Measurements from ENCODE around the gene ITGA5.
A peak's percentile ranks its signal among the peaks of the same experiment; 100 is the strongest.

Gene ITGA5

DNA sequence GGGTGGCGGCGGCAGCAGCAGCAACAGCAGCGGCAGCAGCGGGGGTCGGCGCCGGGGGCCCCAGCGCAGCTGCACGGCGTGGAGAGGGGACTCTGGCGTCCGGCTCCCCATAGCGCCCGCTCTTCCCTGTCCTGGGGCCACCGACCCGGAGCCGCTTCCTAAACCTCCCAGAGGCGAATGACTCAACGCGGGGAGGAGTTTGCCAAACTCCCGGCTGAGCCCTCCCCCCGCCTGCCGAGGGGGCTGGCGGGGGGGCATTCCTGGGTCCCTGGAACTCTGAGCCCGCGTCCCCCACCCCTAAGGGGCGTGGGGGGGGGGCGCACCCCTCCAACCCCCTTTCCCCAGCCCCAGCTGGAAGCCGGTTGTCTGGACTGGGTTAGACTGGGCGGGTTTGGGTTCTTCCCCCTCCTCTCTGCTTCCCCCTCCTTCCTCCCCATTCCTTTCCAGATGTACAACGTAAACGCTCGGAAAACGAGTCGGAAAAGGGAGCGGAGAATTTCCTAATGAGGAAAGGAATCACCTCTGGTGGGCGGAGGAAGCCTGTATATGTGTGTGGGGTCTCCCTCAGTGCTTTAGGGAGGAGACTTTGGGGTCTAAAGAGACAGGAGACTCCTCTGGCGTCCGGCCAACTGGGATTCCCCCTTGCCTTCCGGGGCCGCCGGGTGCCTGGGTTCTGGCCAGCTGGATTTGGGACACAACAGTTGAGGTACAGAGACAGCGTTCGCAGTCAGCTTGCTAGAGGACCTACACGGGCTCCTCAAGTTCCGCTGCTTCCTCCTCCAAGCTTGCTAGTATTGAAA is at the start of gene ITGA5:
ITGA5 (minus strand) TSS at position 179 of the 800 bp plus-strand sequence; CDS start at position 111, 68 bp downstream.
- peaks cover 13% of the 10 kb centered on the region for H3K27me3 Mint-ChIP-seq
- peak within 1 kb of the TSS; percentile 77 for H3K27ac Mint-ChIP-seq
- H3K36me3 Mint-ChIP-seq: no peaks in the 10 kb centered on the region
- H3K4me3 Mint-ChIP-seq: peak within 1 kb of the TSS; percentile 82
- ATAC-seq (ENCODE audit: low read depth) (peak; percentile 37), DNase-seq (ENCODE audit: low spot score in 2 of 2) (peak; percentile 17 to 35)
- peaks cover 36% of the 10 kb centered on the region for H3K4me1 Mint-ChIP-seq
- H3K9me3 Mint-ChIP-seq: no peaks in the 10 kb centered on the region

GRCh38 chr12:54465857-54466523 is 46.9 kb upstream of the ITGA5 start:
- no peaks in the 10 kb centered on the region for H3K27me3 Mint-ChIP-seq
- ATAC-seq (ENCODE audit: low read depth) (no peak), DNase-seq (ENCODE audit: low spot score in 2 of 2) (no peak)
- no peaks in the 10 kb centered on the region for H3K9me3 Mint-ChIP-seq
- H3K4me3 Mint-ChIP-seq: no peak overlapping the region
- H3K36me3 Mint-ChIP-seq: no peaks in the 10 kb centered on the region
- no peak overlapping the region for H3K27ac Mint-ChIP-seq
- H3K4me1 Mint-ChIP-seq: peaks cover 2% of the 10 kb centered on the region

DNA sequence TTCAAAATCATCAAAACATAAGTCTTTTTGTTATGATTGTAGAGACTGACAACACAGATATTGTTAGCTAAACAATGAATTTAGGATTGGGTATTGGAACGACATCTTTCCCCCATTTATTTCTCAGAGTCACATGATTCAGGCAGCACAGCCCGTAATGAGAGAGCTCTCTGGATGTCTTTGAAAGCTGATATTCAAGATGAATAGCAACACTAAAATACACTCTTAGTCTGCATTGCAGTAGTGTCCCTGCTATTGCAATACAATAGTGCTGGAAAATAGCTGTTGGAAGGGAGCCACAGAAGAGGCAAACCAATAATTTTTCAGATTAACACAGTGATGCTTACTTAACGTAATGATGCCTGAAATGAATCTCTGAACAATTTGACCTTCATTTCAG is 44.4 kb upstream of the ITGA5 start:
- Mint-ChIP-seq H3K4me3 (no peak overlapping the region), H3K9me3 (no peaks in the 10 kb centered on the region), H3K27ac (no peak overlapping the region), H3K27me3 (no peaks in the 10 kb centered on the region), H3K4me1 (peaks cover 2% of the 10 kb centered on the region), H3K36me3 (no peaks in the 10 kb centered on the region)
- no peak for DNase-seq (ENCODE audit: low spot score in 2 of 2)
- ATAC-seq (ENCODE audit: low read depth): no peak

- no peaks in the 10 kb centered on the region for H3K36me3 Mint-ChIP-seq
- no peaks in the 10 kb centered on the region for H3K27me3 Mint-ChIP-seq
- DNase-seq (ENCODE audit: low spot score in 2 of 2): no peak
- ATAC-seq (ENCODE audit: low read depth): no peak
- H3K4me1 Mint-ChIP-seq: peaks cover 2% of the 10 kb centered on the region
- no peak overlapping the region for H3K27ac Mint-ChIP-seq
- no peak overlapping the region for H3K4me3 Mint-ChIP-seq
- no peaks in the 10 kb centered on the region for H3K9me3 Mint-ChIP-seq
These were observed 44.0 kb upstream of the ITGA5 start for GRCh38 chr12:54463034-54463433.

GRCh38 chr12:54460317-54460923 is 41.4 kb upstream of the ITGA5 start:
- no peak overlapping the region for H3K4me3 Mint-ChIP-seq
- ATAC-seq (ENCODE audit: low read depth) (no peak), DNase-seq (ENCODE audit: low spot score in 2 of 2) (no peak)
- H3K4me1 Mint-ChIP-seq: no peaks in the 10 kb centered on the region
- H3K36me3 Mint-ChIP-seq: no peaks in the 10 kb centered on the region
- H3K9me3 Mint-ChIP-seq: no peaks in the 10 kb centered on the region
- H3K27me3 Mint-ChIP-seq: no peaks in the 10 kb centered on the region
- no peak overlapping the region for H3K27ac Mint-ChIP-seq

DNA sequence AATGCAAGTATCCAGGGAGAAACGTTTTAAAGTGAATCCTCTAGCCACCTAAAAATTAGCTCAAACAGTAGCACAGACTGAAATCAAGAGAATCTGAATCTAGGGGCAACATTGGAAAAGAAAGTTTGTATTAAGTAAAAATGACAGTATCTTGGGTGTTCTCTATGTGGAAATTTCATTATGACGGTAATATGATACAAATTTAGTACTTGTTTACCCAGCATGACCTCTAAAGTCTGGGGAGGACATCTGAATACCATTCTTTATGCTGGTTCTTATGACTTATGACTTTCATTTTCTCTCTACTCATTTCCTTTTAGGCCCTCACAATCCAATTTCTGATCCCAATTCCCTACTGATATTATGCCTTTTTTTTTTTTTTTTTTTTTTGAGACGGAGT is 40.3 kb upstream of the ITGA5 start:
- ATAC-seq (ENCODE audit: low read depth) (no peak), DNase-seq (ENCODE audit: low spot score in 2 of 2) (no peak)
- H3K27me3 Mint-ChIP-seq: no peaks in the 10 kb centered on the region
- H3K4me3 Mint-ChIP-seq: no peak overlapping the region
- no peaks in the 10 kb centered on the region for H3K9me3 Mint-ChIP-seq
- H3K4me1 Mint-ChIP-seq: no peaks in the 10 kb centered on the region
- no peak overlapping the region for H3K27ac Mint-ChIP-seq
- H3K36me3 Mint-ChIP-seq: no peaks in the 10 kb centered on the region

- ATAC-seq (ENCODE audit: low read depth) (no peak), DNase-seq (ENCODE audit: low spot score in 2 of 2) (no peak)
- Mint-ChIP-seq H3K36me3 (no peaks in the 10 kb centered on the region), H3K4me1 (no peaks in the 10 kb centered on the region), H3K9me3 (no peaks in the 10 kb centered on the region), H3K27me3 (no peaks in the 10 kb centered on the region), H3K4me3 (no peak overlapping the region), H3K27ac (no peak overlapping the region)
These were observed 36.8 kb upstream of the ITGA5 start for GRCh38 chr12:54455760-54456469.

DNA sequence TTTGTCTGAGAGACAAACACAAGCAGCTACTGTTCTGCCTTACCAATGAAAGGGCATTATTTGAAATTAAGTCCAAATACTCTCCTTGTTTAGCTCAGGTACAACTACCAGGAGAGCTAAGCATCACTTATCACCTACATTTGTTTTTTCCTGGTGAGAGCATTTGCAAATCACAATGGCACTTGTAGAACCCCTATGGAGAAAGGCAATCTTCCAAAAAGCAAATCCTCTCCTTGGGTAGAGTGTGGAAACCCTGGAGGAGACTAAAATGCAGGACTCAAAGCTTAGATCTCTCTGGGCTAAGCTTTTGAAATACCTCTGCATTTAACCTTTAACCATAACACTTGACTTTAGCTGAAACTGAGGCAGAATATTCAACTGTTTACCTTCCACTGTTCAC is 33.6 kb upstream of the ITGA5 start:
- H3K4me3 Mint-ChIP-seq: no peak overlapping the region
- DNase-seq (ENCODE audit: low spot score in 2 of 2): no peak
- H3K36me3 Mint-ChIP-seq: no peaks in the 10 kb centered on the region
- no peak overlapping the region for H3K27ac Mint-ChIP-seq
- H3K27me3 Mint-ChIP-seq: no peaks in the 10 kb centered on the region
- H3K9me3 Mint-ChIP-seq: peaks cover 1% of the 10 kb centered on the region
- H3K4me1 Mint-ChIP-seq: no peaks in the 10 kb centered on the region
- ATAC-seq (ENCODE audit: low read depth): no peak

- Mint-ChIP-seq H3K27ac (no peak overlapping the region), H3K4me1 (no peaks in the 10 kb centered on the region), H3K27me3 (peaks cover 1% of the 10 kb centered on the region), H3K9me3 (peaks cover 1% of the 10 kb centered on the region), H3K36me3 (no peaks in the 10 kb centered on the region), H3K4me3 (no peak overlapping the region)
- DNase-seq (ENCODE audit: low spot score in 2 of 2) (no peak), ATAC-seq (ENCODE audit: low read depth) (no peak)
These were observed 29.3 kb upstream of the ITGA5 start for GRCh38 chr12:54448344-54448743.

GRCh38 chr12:54447917-54448316 is 28.9 kb upstream of the ITGA5 start:
- H3K4me3 Mint-ChIP-seq: no peak overlapping the region
- peaks cover 1% of the 10 kb centered on the region for H3K27me3 Mint-ChIP-seq
- H3K27ac Mint-ChIP-seq: no peak overlapping the region
- ATAC-seq (ENCODE audit: low read depth) (no peak), DNase-seq (ENCODE audit: low spot score in 2 of 2) (no peak)
- peaks cover 1% of the 10 kb centered on the region for H3K9me3 Mint-ChIP-seq
- H3K4me1 Mint-ChIP-seq: no peaks in the 10 kb centered on the region
- H3K36me3 Mint-ChIP-seq: no peaks in the 10 kb centered on the region

DNA sequence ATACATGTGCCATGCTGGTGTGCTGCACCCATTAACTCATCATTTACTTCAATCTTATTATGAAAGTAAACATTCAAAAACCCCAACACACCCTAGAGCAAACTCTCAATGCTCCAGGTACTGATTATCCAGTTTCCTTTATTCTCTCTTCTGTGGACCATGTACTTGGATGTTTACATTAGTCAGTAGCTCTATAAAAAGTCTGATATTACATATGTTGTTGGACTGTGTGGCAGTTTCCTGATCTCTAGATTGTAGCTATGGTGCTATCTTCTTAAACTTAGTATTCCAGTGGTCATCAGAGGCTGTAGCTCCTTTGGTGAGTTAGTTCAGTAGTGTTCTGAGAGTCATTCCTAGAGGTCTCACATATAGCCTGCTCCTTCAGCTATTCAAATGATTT is 25.1 kb upstream of the ITGA5 start:
- no peak overlapping the region for H3K27ac Mint-ChIP-seq
- H3K36me3 Mint-ChIP-seq: no peaks in the 10 kb centered on the region
- ATAC-seq (ENCODE audit: low read depth): no peak
- no peak for DNase-seq (ENCODE audit: low spot score in 2 of 2)
- H3K27me3 Mint-ChIP-seq: peaks cover 5% of the 10 kb centered on the region
- H3K4me1 Mint-ChIP-seq: peaks cover 5% of the 10 kb centered on the region
- no peak overlapping the region for H3K4me3 Mint-ChIP-seq
- no peaks in the 10 kb centered on the region for H3K9me3 Mint-ChIP-seq

DNA sequence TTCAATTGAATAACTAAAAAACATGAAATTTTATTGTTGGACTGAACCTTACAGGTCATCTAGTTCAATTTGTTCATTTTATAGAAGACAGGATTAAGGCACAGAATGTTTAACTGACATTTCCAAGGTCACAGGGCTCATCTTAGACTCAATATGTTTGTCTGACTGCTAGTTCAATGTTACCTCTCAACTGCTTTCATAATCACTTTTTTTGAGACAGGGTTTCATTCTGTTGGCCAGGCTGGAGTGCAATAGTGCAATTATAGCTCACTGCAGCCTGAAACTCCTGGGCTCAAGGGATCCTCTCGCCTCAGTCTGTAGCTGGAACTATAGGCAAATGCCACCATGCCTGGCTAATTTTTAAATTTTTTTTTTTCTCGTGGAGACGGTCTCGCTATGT is 24.4 kb upstream of the ITGA5 start:
- H3K27ac Mint-ChIP-seq: no peak overlapping the region
- ATAC-seq (ENCODE audit: low read depth) (no peak), DNase-seq (ENCODE audit: low spot score in 2 of 2) (no peak)
- peaks cover 5% of the 10 kb centered on the region for H3K4me1 Mint-ChIP-seq
- H3K36me3 Mint-ChIP-seq: no peaks in the 10 kb centered on the region
- peaks cover 5% of the 10 kb centered on the region for H3K27me3 Mint-ChIP-seq
- no peak overlapping the region for H3K4me3 Mint-ChIP-seq
- no peaks in the 10 kb centered on the region for H3K9me3 Mint-ChIP-seq

DNA sequence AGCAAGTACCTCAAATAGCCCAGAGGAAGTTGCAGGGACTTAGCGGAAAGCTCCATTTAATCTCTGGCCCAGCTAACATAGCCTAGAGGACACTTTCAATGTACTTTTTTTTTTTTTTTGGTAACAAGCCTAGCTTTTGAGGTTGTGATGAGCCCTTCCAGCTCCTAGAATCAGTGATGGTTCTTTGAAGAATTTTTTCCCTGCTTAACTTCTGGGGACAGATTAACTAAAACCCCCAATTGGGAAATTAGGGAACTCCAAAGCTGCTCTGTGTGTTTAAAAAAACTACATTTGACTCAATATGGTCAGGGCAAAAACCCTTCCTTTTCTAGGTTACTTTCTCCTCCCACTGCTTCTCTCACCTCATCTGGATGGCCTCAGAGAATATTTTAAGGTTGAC is 23.9 kb upstream of the ITGA5 start:
- no peak for ATAC-seq (ENCODE audit: low read depth)

GRCh38 chr12:54442099-54442498 is 23.0 kb upstream of the ITGA5 start:
- no peaks in the 10 kb centered on the region for H3K36me3 Mint-ChIP-seq
- ATAC-seq (ENCODE audit: low read depth): no peak
- peaks cover 5% of the 10 kb centered on the region for H3K4me1 Mint-ChIP-seq
- H3K27ac Mint-ChIP-seq: no peak overlapping the region
- no peaks in the 10 kb centered on the region for H3K9me3 Mint-ChIP-seq
- H3K27me3 Mint-ChIP-seq: peaks cover 5% of the 10 kb centered on the region
- no peak for DNase-seq (ENCODE audit: low spot score in 2 of 2)
- H3K4me3 Mint-ChIP-seq: no peak overlapping the region

More for the DNA sequence above, 23.9 kb upstream of the ITGA5 start:
- no peak for DNase-seq (ENCODE audit: low spot score in 2 of 2)
- Mint-ChIP-seq H3K27ac (no peak overlapping the region), H3K4me3 (no peak overlapping the region), H3K36me3 (no peaks in the 10 kb centered on the region), H3K27me3 (peaks cover 5% of the 10 kb centered on the region), H3K4me1 (peaks cover 5% of the 10 kb centered on the region), H3K9me3 (no peaks in the 10 kb centered on the region)

Measured in memory B cell (primary cell).